Immature natural killer cell (primary cell): ENCODE data around the gene PTPRG. TPM values are rescaled to one million over a fixed set of nuclear protein-coding genes. Genes with fewer than 3 reads are reported as not detected.

Source experiments
- DNase-seq, 3 donors: peaks; one replicate each; pipeline ENCODE4 v3.0.0; 2022; ENCODE audit warnings: mixed read lengths in 1 of 3
- H3K27ac Mint-ChIP-seq, 6 donors: one replicate each; pipeline ENCODE4 v1.8.0; 2020; ENCODE audit warnings: mixed read lengths in 6 of 6, mild to moderate bottlenecking in 5 of 6, inconsistent platforms in 4 of 6, moderate library complexity in 3 of 6
- H3K27me3 Mint-ChIP-seq, 3 donors: one replicate each; pipeline ENCODE4 v1.8.0; 2020 to 2021; ENCODE audit warnings: low read depth in 3 of 3, mild to moderate bottlenecking in 3 of 3, mixed read lengths in 3 of 3, moderate library complexity in 3 of 3, inconsistent platforms in 1 of 3
- H3K36me3 Mint-ChIP-seq, 3 donors: one replicate each; pipeline ENCODE4 v1.8.0; 2020; ENCODE audit warnings: mixed read lengths in 3 of 3, inconsistent platforms in 2 of 3, mild to moderate bottlenecking in 2 of 3
- H3K4me1 Mint-ChIP-seq, 2 donors: one replicate each; pipeline ENCODE4 v1.8.0; 2020; ENCODE audit warnings: inconsistent platforms in 2 of 2, mild to moderate bottlenecking in 2 of 2, mixed read lengths in 2 of 2, moderate library complexity in 1 of 2
- H3K4me3 Mint-ChIP-seq, 5 donors: one replicate each; pipeline ENCODE4 v1.8.0; 2020; ENCODE audit warnings: mild to moderate bottlenecking in 5 of 5, mixed read lengths in 5 of 5, inconsistent platforms in 3 of 5, moderate library complexity in 3 of 5
- H3K9me3 Mint-ChIP-seq, 6 donors: one replicate each; pipeline ENCODE4 v1.8.0; 2020; ENCODE audit warnings: mild to moderate bottlenecking in 6 of 6, mixed read lengths in 6 of 6, inconsistent platforms in 4 of 6, moderate library complexity in 3 of 6
- polyA plus RNA-seq, 3 donors: library from polyadenylated mRNA; unstranded; fragments of 300-500 nt; fragmentation: Illumina TruSeq; gene quantifications; one replicate each; pipeline ENCODE4 v1.2.3, GENCODE V29; 2021

The PTPRG gene
- polyA plus RNA-seq, 3 donors from 2014 or later: 0.13 TPM; not detected in 2

DNA sequence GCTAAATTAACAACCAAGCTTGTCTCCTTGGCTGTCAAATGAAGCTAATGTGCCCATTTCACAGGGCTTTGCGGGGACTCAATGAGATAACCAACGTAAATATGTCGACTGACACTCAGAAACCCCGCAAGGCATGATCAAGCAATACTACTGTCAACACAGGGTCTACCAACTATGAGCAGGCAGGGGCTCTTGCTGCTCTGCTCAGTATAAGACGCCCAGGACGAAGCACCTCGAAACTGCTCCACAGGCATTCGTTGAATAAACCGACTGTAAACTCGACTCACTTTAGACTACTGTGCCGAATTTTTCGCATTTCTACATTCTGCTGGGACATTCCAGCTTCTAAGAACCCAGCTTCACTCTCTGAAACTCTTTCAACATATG is 757.0 kb downstream of the PTPRG start:
- Mint-ChIP-seq H3K36me3 (peaks cover 0 to 4% (median 0%) of the 10 kb centered on the region in 3 donors), H3K27ac (no peak overlapping the region), H3K9me3 (peaks cover 4 to 50% (median 13%) of the 10 kb centered on the region in 6 donors), H3K4me3 (peak overlapping the region; percentile 1 to 88 (median 77)), H3K27me3 (peaks cover 2 to 5% (median 3%) of the 10 kb centered on the region in 3 donors), H3K4me1 (peaks cover 10 to 12% of the 10 kb centered on the region in 2 donors)
- no peak for DNase-seq

DNA sequence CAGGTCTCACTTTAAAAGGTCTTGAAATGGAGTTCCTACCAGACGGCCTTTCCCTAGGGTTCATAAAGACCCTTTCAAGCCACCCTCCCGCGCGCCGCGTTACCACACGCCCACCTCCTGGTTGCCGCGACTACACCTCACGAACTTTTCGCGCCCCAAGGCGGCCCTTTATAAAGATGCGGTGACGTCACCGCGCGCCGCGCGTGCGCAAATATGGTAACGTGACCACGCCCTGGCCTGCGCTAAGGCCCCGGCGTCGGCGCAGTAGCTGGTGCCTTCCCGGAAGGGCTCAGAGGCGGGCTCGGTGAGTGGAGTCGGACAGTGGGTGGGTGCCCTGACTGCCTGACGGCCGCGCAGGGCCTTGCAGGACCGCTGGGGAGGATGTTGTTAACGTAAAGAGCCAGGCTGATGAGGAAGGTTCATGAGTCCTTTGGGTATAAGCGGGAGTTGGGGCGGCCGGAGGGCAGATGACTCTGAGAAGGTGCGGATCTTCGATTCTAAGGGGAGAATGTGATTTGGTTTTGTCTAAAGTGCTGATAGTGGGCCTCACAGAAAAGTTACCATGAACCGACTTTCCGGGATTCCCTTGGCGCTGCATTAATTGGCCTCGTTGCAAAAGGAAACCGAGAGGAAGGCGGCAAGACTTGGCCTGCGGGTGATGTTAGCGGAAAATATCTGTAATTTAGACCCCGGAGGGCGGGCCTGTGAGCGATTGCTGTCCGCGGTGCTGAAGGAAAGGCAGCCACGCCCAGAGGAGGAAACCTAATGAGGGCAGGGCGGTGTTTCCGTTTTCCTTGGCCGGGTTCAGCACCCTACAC is 757.6 kb downstream of the PTPRG start:
- Mint-ChIP-seq H3K27ac (peak overlapping the region in 4 of 6 donors; percentile 50 to 73 (median 72)), H3K36me3 (peaks cover 0 to 4% (median 0%) of the 10 kb centered on the region in 3 donors), H3K4me1 (peaks cover 10 to 12% of the 10 kb centered on the region in 2 donors), H3K9me3 (peaks cover 4 to 50% (median 12%) of the 10 kb centered on the region in 6 donors), H3K4me3 (peak overlapping the region; percentile 50 to 88 (median 77)), H3K27me3 (peaks cover 2 to 5% (median 3%) of the 10 kb centered on the region in 3 donors)
- peak; percentile 1 to 16 (median 3) for DNase-seq

DNA sequence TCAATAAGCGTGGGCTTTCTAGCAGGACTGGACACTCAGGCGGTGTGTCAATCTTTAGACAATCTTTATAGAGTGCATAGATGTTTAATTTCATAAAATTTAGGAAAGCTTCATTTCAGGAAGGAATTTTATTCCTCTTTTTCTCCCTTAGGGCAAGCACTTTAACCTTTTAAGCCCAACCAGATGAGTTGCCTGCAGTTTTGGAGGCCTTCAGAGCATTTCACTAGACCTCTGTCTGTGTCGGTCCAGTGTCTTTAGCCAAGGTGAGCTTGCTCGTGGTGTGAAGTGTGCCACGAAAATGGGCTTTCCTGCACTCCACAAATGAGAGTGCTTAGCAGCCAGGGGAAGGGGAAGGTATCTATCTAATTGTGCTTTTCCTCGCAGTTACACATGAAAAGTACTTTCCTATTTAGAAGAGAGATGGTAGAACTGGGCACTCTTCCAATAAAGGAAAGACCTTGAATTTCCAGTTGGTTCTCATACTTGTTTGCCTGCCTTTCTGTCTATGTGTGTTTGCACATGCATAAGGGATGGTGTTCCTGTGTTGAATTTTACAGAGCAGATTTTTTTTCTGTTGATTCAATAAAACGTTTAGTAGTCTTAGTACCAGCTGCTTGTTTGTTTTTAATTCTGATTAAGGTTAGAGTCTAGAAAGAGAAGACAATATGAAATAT is 758.3 kb downstream of the PTPRG start:
- Mint-ChIP-seq H3K4me3 (peak overlapping the region in 3 of 5 donors; percentile 77 to 88 (median 81)), H3K27ac (no peak overlapping the region), H3K27me3 (peaks cover 2 to 3% (median 3%) of the 10 kb centered on the region in 3 donors)

DNA sequence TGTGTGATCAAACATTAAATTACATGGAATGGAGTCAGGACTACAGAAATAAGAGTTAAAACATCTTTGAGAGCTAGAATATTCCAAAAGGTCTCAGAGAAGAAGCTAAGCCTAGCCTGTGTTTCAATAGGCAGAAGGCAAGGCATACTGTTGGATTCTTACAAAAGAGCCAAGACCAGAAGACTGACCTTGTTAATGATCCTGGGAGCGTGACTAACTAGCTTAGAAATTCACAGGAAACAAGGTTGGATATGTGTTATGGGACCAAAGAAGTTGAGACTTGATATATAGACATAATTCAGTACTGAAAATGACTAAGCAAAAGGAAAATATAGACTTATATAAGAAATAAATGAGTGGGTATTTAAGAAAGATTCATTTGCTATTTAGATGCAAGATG is 761.9 kb downstream of the PTPRG start:
- no peak overlapping the region for H3K4me3 Mint-ChIP-seq
- no peaks in the 10 kb centered on the region for H3K36me3 Mint-ChIP-seq
- H3K27me3 Mint-ChIP-seq: peaks cover 2 to 3% (median 3%) of the 10 kb centered on the region in 3 donors
- no peak for DNase-seq
- peaks cover 10 to 12% of the 10 kb centered on the region in 2 donors for H3K4me1 Mint-ChIP-seq
- H3K27ac Mint-ChIP-seq: no peak overlapping the region
- peaks cover 3 to 23% (median 5%) of the 10 kb centered on the region in 6 donors for H3K9me3 Mint-ChIP-seq

More for the DNA sequence above, 758.3 kb downstream of the PTPRG start:
- peaks cover 0 to 4% (median 0%) of the 10 kb centered on the region in 3 donors for H3K36me3 Mint-ChIP-seq
- peaks cover 10 to 12% of the 10 kb centered on the region in 2 donors for H3K4me1 Mint-ChIP-seq
- peaks cover 4 to 45% (median 12%) of the 10 kb centered on the region in 6 donors for H3K9me3 Mint-ChIP-seq
- DNase-seq: no peak

DNA sequence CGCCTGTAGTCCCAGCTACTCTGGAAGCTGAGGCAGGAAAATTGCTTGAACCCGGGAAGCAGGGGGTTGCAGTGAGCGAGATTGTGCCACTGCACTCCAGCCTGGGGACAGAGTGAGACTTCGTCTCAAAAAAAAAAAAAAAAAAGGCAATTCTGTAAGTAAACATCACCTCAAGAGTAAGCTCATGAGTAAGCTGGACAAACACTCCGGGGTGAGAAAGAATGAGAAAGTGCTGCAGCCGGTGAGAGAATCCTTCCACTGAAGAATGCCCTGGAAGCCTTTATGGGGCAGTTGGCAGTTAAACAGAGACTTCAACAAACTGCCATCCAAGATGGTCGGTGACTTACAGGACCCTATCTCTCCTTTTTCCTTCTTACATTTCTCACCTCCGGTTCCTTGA is 764.5 kb downstream of the PTPRG start:
- Mint-ChIP-seq H3K27ac (no peak overlapping the region), H3K36me3 (no peaks in the 10 kb centered on the region), H3K27me3 (peaks cover 0 to 3% (median 0%) of the 10 kb centered on the region in 3 donors), H3K9me3 (peaks cover 0 to 4% (median 1%) of the 10 kb centered on the region in 6 donors), H3K4me1 (no peaks in the 10 kb centered on the region), H3K4me3 (no peak overlapping the region)
- no peak for DNase-seq

DNA sequence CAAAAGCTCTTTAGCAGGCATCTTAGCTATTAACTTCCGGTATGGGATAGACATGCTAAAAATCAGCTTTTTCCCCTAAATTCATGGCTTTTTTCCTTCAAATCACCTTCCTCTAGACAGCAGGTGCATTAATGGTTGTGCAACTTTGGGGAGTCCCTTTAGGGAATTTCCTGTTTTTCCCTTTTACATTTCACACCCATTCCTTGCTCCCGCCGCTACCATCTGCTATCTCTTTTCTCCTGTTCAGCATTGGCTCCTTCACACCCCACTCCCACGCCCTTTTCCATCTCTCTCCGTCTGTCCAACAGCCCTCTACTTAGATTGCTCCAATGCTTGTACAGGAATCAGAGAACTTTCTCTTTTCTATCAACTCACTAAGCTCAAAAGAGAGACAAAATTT is 768.6 kb downstream of the PTPRG start:
- H3K36me3 Mint-ChIP-seq: no peaks in the 10 kb centered on the region
- no peak overlapping the region for H3K27ac Mint-ChIP-seq

DNA sequence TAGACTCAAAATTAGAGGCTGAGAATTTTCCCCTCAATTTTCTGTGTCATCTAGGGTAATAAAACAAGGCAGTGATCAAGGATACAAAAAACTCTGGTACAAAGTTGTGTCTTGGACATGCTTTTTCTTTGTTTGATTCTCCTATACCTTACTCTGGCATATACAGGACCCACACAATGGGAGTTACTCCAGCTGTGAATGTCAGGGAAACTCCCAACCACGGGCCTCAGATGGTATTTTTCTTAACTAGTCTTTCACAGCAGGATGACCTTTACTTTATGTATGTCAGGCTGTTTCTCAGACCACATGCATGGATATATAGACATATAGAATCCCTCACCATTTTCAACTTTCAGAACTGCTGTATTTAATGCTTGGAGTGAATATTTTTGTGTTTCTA is 770.6 kb downstream of the PTPRG start:
- H3K9me3 Mint-ChIP-seq: peaks cover 0 to 5% (median 0%) of the 10 kb centered on the region in 6 donors
- H3K4me1 Mint-ChIP-seq: no peaks in the 10 kb centered on the region
- no peaks in the 10 kb centered on the region for H3K36me3 Mint-ChIP-seq
- H3K4me3 Mint-ChIP-seq: no peak overlapping the region
- no peak overlapping the region for H3K27ac Mint-ChIP-seq
- no peak for DNase-seq
- H3K27me3 Mint-ChIP-seq: peaks cover 0 to 3% (median 0%) of the 10 kb centered on the region in 3 donors

More for the DNA sequence above, 768.6 kb downstream of the PTPRG start:
- H3K27me3 Mint-ChIP-seq: peaks cover 0 to 3% (median 0%) of the 10 kb centered on the region in 3 donors
- no peak overlapping the region for H3K4me3 Mint-ChIP-seq
- H3K9me3 Mint-ChIP-seq: peaks cover 0 to 1% (median 0%) of the 10 kb centered on the region in 6 donors
- DNase-seq: no peak
- no peaks in the 10 kb centered on the region for H3K4me1 Mint-ChIP-seq

DNA sequence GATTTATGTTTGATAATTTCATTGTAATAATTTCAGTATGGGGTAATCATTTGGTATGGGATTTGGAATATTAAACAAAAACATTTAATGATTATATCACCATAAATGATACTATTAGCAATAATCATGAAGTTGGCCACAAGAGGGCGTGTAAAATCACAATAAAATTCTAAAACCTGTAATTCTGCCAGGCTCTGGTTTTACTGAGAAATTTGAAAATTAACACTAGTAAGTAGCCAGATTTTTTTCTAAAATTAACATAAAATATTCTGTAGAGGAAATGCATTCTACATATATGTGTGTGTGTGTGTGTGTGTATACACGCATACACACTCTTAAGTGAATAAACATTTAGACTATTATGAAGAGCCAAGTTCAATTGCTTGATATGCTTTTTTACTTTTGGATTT is 771.5 kb downstream of the PTPRG start:
- Mint-ChIP-seq H3K36me3 (no peaks in the 10 kb centered on the region), H3K9me3 (peaks cover 0 to 5% (median 0%) of the 10 kb centered on the region in 6 donors), H3K27ac (no peak overlapping the region), H3K4me3 (no peak overlapping the region), H3K4me1 (no peaks in the 10 kb centered on the region), H3K27me3 (peaks cover 0 to 3% (median 0%) of the 10 kb centered on the region in 3 donors)
- no peak for DNase-seq

DNA sequence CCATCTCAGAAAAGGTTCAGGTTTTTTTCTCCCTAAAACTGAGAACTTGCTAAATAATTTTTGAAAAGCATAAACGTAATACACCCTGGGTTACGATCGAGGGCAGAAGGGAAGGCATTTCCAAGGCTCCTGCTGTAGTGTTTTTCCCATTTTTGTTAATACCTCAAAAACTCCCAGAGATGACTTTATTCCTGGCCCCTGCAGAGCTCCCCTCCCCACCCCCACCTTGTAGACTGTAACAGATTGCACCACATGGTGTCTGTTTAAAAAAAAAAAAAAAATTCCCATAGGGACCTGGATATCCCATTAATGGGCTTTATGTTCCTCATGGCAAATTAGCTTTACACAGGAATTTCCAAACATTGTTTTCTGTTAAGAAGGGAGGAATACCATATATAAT is 773.8 kb downstream of the PTPRG start:
- no peaks in the 10 kb centered on the region for H3K36me3 Mint-ChIP-seq
- H3K9me3 Mint-ChIP-seq: peaks cover 0 to 5% (median 0%) of the 10 kb centered on the region in 6 donors
- no peak overlapping the region for H3K27ac Mint-ChIP-seq
- no peaks in the 10 kb centered on the region for H3K4me1 Mint-ChIP-seq
- H3K27me3 Mint-ChIP-seq: peaks cover 0 to 2% (median 0%) of the 10 kb centered on the region in 3 donors
- no peak for DNase-seq
- H3K4me3 Mint-ChIP-seq: no peak overlapping the region

DNA sequence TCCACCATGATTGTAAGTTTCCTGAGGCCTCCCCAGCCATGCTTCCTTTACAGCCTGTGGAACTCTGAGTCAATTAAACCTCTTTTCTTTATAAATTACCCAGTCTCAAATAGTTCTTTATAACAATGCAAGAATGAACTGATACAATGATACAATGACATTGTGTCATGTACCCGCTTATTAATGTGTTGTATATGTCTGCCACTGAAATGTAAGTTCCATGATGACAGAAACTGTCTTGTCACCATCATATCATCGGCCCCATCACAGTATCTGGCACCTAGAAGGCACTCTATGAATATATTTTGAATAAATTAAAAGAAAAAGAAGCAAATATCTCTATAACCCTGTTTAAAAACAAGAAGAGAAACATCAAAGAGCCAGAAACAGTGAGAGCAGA is 782.4 kb downstream of the PTPRG start:
- no peak overlapping the region for H3K4me3 Mint-ChIP-seq
- H3K9me3 Mint-ChIP-seq: peaks cover 1 to 15% (median 13%) of the 10 kb centered on the region in 6 donors
- no peak overlapping the region for H3K27ac Mint-ChIP-seq
- no peaks in the 10 kb centered on the region for H3K4me1 Mint-ChIP-seq
- peaks cover 0 to 3% (median 0%) of the 10 kb centered on the region in 3 donors for H3K36me3 Mint-ChIP-seq
- DNase-seq: no peak
- peaks cover 0 to 3% (median 0%) of the 10 kb centered on the region in 3 donors for H3K27me3 Mint-ChIP-seq
